CD4-positive, alpha-beta T cell treated with Interferon alpha-2 for 1 hour (primary cell): Measurements from ENCODE around the gene TRIP6.
A peak's percentile ranks its signal among the peaks of the same experiment; 100 is the strongest.

Experiments used
- DNase-seq, 2 donors: peaks; one replicate each; pipeline ENCODE4 v3.0.0-alpha.2; 2020 to 2022

TRIP6 gene

DNA sequence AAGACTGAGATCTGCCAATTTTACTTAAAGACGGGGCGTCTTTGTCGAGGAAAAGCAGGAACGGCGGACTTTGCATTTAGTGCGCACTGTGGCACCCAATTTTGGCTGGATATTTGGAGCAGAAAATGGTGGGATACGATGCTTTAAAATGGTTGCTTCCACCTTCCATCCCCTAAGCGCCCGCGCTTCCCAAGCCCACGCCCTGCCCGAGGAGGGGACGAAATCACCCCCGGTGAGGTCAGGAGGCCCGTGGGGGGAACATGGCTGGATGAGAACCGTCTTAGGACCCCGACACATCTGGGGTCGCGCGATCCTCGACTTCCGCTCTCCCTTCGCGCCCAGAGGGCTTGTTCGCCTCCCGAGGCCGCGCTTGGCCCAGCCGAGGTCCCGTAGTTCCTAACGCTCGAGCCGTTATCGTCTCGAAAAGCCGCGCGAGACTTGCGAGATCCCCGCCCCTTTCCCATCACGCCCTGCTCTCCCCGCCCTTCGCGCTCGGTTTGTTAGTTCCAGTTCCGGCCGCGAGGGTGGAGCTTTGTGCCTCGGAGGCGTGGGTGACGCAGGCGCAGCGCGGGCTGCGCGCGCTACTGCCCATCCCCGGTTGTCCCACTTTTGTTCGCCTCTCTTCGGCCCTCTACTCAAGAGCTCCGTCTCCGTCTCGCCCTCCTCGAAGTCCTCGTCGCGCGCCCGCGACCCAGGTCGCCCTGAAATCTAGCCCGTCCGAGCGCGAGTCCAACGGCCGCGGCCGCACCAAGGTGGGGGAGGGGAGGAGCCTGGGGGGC, 7.6 kb downstream of the TRIP6 start, which contains the start of gene SRRT:
Gene SRRT, plus strand, starts transcription at position 527 of the 779 bp plus-strand sequence. CDS start 488 bp downstream, outside the sequence.
- peak; percentile 97 to 98 for DNase-seq

DNA sequence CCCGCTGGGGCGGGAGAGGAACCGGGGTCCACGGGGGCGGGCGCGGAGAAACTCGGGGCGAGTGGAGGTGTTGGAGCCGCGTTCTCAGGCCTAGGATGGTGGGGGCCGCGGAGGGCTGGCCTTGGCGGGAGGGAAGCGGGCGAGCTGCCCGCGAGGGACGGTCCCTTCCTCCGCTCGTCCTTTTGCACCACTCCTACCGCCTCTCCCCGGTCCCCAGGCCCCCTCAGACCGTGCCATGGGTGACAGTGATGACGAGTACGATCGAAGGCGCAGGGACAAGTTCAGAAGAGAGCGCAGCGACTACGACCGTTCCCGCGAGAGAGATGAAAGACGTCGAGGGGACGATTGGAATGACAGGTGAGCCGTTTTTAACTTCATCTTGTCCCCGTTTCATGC, 8.2 kb downstream of the TRIP6 start:
- peak in 1 of 2 donors; percentile 41 for DNase-seq

DNA sequence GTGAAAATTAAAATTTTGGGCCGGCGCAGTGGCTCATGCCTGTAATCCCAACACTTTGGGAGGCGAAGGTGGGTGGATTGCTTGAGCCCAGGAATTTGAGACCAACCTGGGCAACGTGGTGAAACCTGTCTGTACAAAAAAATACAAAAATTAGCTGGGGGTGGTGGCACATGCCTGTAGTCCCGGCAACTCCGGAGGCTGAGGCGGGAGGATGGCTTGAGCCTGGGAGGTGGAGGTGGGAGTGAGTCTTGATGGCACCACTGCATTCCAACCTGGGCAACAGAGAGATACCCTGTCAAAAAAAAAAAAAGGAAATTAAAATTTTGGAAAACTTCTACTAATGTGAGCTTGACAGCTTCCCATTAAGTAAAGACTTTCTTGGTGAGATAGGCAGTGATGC, 10.8 kb downstream of the TRIP6 start:
- DNase-seq = no peak

DNA sequence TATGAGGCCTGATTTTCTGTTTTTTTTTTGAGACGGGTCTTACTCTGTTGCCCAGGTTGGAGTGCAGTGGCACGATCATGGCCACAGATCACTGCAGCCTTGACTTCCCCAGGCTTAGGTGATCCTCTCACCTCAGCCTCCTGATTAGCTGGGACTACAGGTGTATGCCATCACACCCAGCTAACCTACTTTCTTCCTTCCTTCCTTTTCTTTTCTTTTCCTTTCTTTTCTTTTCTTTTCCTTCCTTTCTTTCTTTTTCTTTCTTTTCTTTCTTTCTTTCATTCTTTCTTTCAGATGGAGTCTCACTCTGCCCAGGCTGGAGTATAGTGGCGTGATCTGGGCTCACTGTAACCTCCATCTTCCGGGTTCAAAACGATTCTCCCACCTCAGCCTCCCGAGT, 11.5 kb downstream of the TRIP6 start:
- DNase-seq = no peak

DNA sequence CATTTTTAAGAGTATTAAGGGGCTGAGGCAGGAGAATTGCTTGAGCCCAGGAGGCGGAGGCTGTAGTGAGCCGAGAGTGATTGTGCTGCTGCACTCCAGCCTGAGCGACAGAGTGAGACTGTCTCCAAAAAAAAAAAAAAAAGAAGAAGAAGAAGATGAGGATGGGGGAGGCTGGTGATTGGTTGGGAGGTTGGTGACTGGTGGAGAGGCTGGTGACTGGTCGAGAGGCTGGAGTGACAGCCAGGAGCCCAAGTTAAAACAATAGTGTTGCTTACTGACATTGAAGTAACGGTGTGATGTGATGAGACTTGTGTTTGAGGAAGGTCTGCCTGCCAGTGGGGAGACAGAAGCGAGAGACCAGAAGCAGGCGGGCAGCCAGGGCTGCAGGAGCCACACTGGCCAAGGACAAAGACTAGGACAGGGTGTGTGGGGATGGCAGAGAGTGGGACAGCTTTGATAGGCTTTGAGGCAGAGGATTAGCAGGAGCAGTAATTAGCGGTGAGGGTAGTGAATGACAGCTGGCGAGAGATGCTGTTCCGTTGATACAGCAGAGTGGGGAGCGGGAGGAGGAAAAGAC, 12.6 kb downstream of the TRIP6 start:
- DNase-seq = no peak

DNA sequence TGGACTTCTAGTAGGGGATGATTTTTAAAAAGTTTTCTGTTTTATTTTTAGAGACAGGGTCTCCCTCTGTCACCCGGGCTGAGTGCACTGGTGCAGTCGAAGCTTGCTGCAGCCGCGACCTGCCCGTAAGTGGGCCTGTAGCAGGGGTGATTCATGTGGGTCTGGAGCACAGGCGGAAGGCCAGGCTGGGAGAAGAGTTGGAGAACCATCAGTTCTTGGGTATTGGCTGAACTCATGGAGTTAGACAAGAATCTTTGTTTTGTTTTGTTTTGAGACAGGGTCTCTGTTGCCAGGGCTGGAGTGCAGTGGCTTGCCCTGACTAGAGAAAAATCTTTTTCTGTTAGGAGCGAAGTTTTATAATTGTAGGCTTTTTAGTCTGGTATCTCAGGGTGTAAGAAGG, 13.5 kb downstream of the TRIP6 start:
- no peak for DNase-seq

DNA sequence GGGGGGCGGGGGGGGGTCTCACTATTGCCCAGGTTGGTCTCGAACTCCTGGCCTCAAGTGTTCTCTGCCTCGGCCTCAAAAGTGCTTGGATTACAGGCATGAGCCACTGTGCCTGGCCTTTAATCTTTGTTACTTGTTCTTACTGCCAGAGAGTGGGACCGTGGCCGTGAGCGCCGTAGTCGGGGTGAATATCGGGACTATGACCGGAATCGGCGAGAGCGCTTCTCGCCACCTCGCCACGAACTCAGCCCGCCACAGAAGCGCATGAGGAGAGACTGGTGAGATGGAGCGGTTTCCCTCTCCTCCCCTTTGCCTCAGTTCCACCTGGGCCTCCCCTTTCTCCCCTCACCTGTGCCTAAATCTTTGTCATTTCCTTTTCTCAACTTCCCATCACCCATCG, 13.9 kb downstream of the TRIP6 start:
- DNase-seq = no peak

DNA sequence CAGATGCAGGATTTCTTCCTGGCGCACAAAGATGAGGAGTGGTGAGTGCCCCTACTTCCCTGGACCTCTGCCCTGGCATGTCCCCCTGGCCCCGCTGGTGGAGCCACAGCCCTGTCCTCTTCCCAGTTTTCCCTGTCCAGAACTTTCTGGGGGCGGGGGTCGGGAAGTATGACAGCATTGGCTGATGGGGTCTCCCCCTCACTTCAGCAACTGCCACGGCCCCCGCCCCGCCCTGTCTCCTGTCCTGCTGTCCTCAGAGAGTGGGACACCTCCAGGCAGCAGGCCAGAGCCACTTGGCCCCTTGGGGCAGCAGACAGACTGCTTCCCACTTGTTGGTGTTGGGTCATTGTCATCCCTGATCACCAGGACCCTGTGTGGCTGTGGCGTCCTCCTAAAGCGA, 15.0 kb downstream of the TRIP6 start:
- DNase-seq = no peak

DNA sequence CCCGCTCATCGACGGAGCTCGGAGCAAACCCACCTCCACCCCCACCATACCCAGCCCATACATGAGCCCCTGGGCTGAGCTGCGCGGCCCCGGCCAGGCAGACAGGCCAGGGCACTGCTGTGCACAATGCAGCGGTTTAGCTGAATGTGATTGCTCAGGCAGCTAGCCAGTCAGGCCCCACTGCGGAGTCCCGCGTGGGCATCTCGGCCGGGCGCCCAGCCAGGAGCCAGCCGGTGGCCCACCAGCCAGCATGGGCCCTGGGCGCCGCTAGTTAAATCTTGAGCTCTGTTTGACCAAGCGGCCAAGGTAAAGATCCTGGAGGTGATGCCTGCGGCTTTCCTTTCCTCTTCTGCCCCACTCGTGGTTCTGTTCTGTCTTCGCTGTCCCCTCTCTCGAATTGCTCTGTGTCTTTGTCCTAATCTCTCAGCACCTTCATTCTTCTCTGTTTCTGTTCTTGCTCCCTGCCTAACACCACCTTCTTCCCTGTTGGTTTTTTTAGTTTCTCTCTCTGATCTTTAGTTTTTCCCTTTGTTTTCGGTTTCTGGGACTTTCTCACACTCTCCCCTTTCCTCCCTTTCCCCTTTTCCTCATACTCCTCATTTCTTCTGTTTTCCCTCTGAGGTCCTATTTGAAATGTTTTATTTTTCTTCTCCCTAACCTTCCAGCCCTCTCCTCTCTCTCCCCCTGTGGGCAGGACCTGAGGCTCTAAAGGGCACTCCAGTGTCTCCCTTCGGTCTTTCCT, 15.8 kb downstream of the TRIP6 start:
- no peak for DNase-seq

DNA sequence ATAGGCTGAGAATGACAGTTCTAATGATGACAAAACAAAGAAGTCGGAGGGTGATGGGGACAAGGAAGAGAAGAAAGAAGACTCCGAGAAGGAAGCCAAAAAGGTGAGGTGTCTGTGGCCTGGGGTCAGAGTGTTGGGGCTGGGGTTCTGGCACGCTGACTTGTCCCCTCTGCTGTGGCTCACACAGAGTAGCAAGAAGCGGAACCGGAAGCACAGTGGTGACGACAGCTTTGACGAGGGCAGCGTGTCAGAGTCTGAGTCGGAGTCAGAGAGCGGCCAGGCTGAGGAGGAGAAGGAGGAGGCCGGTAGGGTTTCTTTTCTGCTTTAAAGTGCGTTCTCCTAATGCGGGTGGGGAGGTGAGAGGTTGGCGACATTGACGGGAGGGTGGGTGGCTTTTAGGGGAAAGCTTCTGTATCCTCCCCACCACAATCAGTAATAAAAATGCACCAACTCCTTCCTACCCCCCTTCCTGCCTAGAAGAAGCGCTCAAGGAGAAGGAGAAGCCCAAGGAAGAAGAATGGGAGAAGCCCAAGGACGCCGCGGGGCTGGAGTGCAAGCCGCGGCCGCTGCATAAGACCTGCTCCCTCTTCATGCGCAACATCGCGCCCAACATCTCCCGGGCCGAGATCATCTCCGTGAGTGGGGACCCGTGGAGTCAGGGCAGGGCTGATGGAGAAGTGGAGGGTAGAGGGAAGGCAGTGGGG, 17.7 kb downstream of the TRIP6 start:
- DNase-seq = peak; percentile 66 to 81

DNA sequence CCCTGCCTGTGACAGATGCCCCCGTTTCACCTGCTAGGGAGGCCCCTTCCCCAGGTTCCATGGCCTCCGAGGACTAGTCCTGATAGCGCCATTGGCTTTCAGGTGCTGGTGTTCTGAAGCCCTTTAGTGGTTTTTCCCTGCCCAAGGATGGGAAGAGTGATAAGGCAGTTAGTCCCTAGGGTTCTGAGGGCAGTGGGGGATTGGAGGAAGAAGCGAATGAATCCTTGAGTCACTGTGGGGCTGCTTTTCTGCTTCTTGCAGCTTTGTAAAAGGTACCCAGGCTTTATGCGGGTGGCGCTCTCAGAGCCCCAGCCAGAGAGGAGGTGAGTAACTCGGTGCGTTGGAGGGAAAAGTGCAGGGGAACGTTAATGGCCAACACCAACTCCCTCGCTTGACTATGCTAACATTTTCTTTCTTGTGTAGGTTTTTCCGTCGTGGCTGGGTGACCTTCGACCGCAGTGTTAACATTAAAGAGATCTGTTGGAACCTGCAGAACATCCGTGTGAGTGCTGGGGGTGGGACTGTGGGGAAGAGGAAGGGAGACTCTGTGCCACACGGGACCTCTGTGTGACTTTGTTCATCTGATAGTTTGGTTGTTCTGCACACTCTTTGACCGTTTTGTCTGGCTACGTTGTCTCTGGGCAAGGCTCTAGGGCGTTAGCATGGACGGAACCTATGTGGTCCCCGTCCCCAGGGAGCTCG, 18.4 kb downstream of the TRIP6 start:
- no peak for DNase-seq

DNA sequence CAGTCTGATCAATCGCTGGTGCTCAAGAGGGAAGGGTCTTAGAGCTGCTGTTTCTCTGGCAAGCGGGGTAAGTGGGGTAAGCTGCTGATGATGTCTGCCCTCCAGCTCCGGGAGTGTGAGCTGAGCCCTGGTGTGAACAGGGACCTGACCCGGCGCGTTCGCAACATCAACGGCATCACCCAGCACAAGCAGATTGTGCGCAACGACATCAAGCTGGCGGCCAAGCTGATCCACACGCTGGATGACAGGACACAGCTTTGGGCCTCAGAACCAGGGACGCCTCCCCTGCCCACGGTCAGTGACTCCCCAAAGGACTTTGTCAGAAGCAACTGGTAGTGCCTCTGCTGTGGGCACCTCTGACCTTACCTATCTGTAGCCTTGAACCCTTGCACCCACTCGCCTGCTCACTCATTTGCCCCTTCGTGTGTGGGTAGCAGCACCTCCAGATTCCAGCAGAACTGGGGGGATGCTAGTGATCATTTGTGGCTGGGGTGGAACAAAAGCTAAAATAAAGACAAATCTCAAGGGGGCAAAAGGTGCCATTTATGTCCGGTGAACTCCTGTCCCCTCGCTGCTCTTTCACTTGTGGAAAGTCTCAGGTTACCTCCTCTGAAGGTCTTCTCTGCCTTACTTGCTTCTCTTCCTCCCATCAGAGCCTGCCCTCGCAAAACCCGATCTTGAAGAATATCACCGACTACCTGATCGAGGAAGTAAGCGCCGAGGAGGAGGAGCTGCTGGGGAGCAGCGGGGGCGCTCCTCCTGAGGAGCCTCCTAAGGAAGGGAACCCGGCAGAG, 19.2 kb downstream of the TRIP6 start:
- no peak for DNase-seq

DNA sequence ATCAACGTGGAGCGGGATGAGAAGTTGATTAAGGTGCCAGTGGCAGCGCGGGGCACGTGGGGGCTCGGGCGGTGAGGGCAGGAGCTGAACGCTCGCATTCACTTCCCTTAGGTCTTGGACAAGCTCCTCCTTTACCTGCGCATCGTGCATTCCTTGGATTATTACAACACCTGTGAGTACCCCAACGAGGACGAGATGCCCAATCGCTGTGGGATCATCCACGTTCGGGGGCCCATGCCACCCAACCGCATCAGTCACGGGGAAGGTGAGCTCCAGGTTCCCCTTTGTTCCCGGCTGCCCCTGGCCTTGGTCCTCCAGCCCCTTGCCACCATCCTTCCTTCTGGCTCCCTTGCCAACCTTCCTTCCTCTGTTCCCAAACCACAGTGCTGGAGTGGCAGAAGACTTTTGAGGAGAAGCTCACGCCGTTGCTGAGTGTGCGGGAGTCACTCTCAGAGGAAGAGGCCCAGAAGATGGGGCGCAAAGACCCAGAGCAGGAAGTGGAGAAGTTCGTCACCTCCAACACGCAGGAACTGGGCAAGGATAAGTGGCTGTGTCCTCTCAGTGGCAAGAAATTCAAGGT, 19.8 kb downstream of the TRIP6 start:
- no peak for DNase-seq

DNA sequence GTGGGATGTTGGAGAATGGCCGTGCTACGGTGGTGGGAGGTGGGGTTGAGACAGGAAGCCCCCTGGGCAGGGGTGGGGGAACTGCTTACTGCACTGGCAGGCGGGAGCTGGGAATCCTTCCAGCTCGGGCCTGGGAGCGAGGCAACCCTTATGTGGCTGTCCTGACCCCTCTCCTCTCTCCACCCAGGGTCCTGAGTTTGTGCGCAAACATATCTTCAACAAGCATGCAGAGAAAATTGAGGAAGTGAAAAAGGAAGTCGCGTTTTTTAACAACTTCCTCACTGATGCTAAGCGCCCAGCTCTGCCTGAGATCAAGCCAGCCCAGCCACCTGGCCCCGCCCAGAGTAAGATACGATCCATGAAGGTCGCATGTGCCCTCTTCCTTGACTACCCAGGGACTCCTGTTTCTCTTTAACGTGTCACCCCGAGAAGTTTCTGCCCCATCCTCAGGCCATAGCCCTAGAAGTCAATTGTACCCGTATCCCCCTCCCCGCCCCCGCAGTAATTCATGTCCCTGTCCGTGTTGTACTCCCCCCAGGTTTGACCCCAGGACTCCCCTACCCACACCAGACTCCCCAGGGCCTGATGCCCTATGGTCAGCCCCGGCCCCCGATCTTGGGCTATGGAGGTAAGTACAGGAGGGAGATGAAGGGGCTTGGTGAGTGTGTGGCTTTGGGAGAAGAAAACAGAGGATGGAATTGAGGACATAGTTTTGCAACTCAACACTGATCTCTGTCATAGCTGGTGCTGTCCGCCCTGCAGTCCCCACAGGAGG, 20.5 kb downstream of the TRIP6 start:
- DNase-seq = peak; percentile 73 to 76

DNA sequence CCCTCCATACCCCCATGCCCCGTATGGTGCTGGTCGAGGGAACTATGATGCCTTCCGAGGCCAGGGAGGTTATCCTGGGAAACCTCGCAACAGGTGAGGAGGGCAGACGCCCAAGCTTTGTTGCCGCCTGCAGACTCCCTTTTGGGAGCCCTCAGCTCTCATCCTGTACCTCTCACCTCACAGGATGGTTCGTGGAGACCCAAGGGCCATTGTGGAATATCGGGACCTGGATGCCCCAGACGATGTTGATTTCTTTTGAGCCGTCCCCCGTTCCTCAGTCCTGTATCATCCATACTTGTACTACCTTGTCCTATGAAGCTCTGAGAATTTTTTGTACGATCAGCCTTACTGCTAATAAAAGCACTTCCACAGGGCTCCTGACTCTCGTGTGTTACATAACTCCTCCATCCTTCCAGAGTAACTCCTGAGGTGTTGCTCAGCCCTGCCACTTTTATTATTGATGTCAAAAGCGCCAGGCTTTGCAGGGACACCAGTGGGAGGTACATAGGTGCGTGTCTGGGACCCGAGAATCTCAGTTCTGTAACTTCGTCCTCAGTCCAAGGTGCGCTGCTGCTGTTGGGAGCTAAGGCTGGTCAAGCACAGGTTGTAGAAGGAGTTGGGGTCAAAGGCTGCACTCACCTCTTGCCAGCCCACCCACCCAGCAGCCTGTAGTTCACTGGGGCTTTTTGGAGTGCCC, 21.3 kb downstream of the TRIP6 start:
- no peak for DNase-seq

DNA sequence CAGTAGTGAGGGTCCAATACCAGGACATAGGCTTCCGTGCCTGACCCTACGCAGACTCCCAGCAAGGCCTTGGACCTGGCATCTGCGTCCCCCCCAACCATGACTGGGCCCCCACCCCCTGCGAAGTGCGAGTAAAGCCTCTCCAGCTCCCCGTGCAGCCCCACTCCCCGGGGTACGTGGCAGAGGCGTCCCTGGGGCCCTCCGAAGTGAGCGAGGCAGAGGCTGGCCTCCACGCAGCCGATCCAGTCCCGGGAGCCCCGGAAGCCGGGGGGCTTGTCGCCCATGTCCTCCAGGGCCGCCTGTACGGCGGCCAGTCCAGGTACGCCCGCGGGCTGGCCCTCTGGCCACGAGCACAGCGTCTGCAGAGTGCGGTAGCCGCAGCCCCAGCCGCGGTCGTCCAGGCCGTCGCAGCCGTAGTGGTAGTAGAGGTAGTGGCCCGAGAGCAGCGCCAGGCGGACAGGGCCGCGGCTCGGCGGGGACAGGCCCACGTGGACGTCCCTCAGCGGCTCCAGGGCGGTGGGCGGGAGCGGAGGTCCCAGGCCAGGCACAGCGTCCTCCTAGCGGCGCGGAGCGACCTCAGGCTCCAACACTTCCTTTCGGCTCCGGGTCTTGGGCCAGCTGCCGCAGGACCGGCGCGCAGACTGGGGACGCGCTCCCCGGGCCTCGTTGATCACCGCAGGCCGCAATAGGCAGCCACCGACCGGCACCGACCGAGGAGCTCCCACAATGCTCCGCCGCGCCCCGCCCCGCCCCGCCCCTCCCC, 22.0 kb downstream of the TRIP6 start, which contains the start of gene UFSP1:
Gene UFSP1, minus strand, starts transcription at position 728 of the 763 bp plus-strand sequence. Its CDS starts 444 bp downstream, at position 284.
- DNase-seq = no peak

DNA sequence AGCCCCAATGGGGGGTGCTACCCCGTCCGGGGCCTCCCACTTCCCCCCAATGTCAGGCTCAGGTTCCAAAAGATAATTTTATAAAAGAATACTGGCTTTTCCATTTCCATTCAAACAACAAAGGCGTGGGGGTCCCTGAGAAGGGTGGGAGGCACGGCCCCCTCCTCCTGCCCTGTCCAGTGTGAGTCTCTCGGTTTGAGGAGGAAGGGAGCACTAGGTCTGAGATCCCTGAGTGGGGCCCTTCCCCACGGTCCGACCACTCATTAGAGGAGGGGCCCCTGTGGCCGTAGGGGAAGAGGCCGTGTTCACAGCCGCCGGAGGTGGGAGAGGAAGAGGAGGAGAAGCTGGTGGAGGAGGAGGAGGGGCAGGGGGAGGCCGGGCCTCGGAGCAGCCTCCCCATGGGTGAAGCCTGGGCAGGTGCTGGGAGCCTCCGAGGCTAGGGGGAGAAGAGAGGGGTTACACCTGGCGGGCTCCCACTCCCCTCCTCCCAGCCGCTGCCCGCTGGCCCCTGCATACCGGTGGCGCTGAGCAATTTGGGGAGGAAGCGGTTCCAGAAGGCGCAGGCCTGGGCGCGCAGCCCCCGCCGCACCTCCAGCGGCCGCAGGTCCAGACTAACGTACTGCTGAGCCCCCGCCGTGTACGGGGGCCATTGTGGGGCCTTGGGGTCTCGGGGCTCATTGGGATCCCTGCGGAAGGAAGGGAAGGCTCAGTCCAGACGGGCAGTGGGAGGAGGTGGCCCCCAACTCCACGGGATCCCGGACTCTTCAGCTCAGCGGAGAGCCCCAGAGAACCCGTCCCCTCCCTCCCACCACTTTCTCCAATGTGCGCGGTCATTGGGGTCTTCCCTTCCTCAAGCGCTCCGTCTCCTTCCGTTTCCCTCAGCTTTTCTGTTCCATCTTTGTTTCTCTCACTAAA, 23.7 kb downstream of the TRIP6 start:
- DNase-seq = no peak
